GM12878 (cell line): ENCODE results near the gene PSMB9. TPM values are rescaled to one million over a fixed set of nuclear protein-coding genes. Genes with fewer than 3 reads are reported as not detected.

ENCODE experiments used
- ATAC-seq: fragments of 200-7000 bp; cut with Tn5 transposase; 3 replicates; pipeline ENCODE4 v1.9.1; 2020; ENCODE audit warnings: mild to moderate bottlenecking, moderate library complexity
- BruUV-seq: library from RNA; stranded (reverse); fragments of 400-500 nt; replicated peaks from 2 replicates; lab custom pipeline; 2021; lab: Mats Ljungman, UMichigan
- CTCF ChIA-PET: fragments of 300-600 bp; sonication (Branson Sonifier 250); formaldehyde crosslinking; extraction: SDS; loops from one replicate; lab custom pipeline; 2021; ENCODE audit warnings: inconsistent platforms; lab: Yijun Ruan, JAX
- POLR2A ChIA-PET: fragments of 350-600 bp; formaldehyde crosslinking; extraction: SDS; loops from one replicate; lab custom pipeline; 2021; ENCODE audit warnings: inconsistent platforms; lab: Charles Lee
- RAD21 ChIA-PET: fragments of 300-600 bp; sonication (Branson Sonifier 250); formaldehyde crosslinking; loops from one replicate; lab custom pipeline; 2023; ENCODE audit warnings: antibody characterized with exemption; ENCODE audit not compliant: unreplicated experiment; lab: Charles Lee
- SMC1A ChIA-PET: fragments of 300-600 bp; sonication (Branson Sonifier 250); formaldehyde crosslinking; loops from one replicate; lab custom pipeline; 2023; ENCODE audit not compliant: unreplicated experiment, uncharacterized antibody; lab: Charles Lee
- DNase-seq: peaks from one replicate; pipeline ENCODE4 v3.0.0-alpha.2; 2011; ENCODE audit warnings: low read depth, low spot score
- FAIRE-seq: peaks from 3 replicates; lab custom pipeline; 2011; peaks lifted over from hg19 to GRCh38; lab: Jason Lieb, UNC
- H2AFZ ChIP-seq: 2 replicates; pipeline ENCODE4 v1.6.0; 2011; ENCODE audit warnings: low read depth, low read length, control low read depth; ENCODE audit not compliant: control insufficient read depth
- H3K27ac ChIP-seq: 2 replicates; pipeline ENCODE4 v1.5.1; 2011; ENCODE audit warnings: control low read depth; ENCODE audit not compliant: control insufficient read depth, insufficient read depth
- H3K27me3 ChIP-seq, 2 experiments: replicated peaks in 1 of 2; 2 replicates each; pipeline versions ENCODE4 v1.6.0 to v1.6.1; 2011; ENCODE audit warnings: low read length in 1 of 2; ENCODE audit not compliant: control insufficient read depth in 2 of 2, insufficient read depth in 2 of 2
- H3K36me3 ChIP-seq, 2 experiments: 2 replicates each; pipeline ENCODE4 v1.5.1; 2011; ENCODE audit warnings: low read length in 1 of 2; ENCODE audit not compliant: control insufficient read depth in 2 of 2, insufficient read depth in 2 of 2
- H3K4me1 ChIP-seq: 2 replicates; pipeline ENCODE4 v1.6.1; 2011; ENCODE audit warnings: mild to moderate bottlenecking, low read length, moderate library complexity, mixed read lengths; ENCODE audit not compliant: control insufficient read depth, insufficient read depth
- H3K4me2 ChIP-seq: 2 replicates; pipeline ENCODE4 v1.6.0; 2011; ENCODE audit warnings: control low read depth; ENCODE audit not compliant: control insufficient read depth, insufficient read depth
- H3K4me3 ChIP-seq: fragments of 200-600 bp; sonication (generic); 2 replicates; pipeline ENCODE4 v1.5.1; 2016
- H3K79me2 ChIP-seq: 2 replicates; pipeline ENCODE4 v1.6.0; 2011; ENCODE audit warnings: low read length; ENCODE audit not compliant: control insufficient read depth, insufficient read depth
- H3K9ac ChIP-seq: 2 replicates; pipeline ENCODE4 v1.8.0; 2011; ENCODE audit warnings: low read length, control low read depth, mixed read lengths; ENCODE audit not compliant: control insufficient read depth, insufficient read depth
- H3K9me3 ChIP-seq: replicated peaks from 3 replicates; pipeline ENCODE4 v1.5.1; 2011; ENCODE audit warnings: mild to moderate bottlenecking, low read length; ENCODE audit not compliant: control insufficient read depth, insufficient read depth
- H4K20me1 ChIP-seq: 2 replicates; pipeline ENCODE4 v1.6.0; 2011; ENCODE audit not compliant: control insufficient read depth, insufficient read depth
- BRCA1 ChIP-seq: IDR thresholded peaks from 2 replicates; pipeline ENCODE4 v1.6.1; 2011; ENCODE audit warnings: low read depth, low read length, improper control_type of control experiment
- CEBPB ChIP-seq, 2 experiments: fragments of 150-350 bp in 1 of 2; IDR thresholded peaks; 2 replicates each; pipeline ENCODE4 v1.6.1; 2012 to 2014; ENCODE audit warnings: low read depth in 2 of 2, low read length in 2 of 2, borderline replicate concordance in 1 of 2, inconsistent platforms in 1 of 2
- CREM ChIP-seq: IDR thresholded peaks from 2 replicates; pipeline ENCODE4 v1.6.1; 2014; ENCODE audit warnings: antibody characterized with exemption, low read depth
- FOXK2 ChIP-seq: fragments of 450-650 bp; IDR thresholded peaks from 2 replicates; pipeline ENCODE4 v1.6.1; 2017; ENCODE audit warnings: mild to moderate bottlenecking, moderate library complexity
- MYC ChIP-seq: IDR thresholded peaks from 2 replicates; pipeline ENCODE4 v1.6.1; 2011; ENCODE audit warnings: mild to moderate bottlenecking, low read length, moderate library complexity, inconsistent platforms; ENCODE audit not compliant: insufficient read depth, insufficient replicate concordance, insufficient read length, severe bottlenecking
- NFYA ChIP-seq: IDR thresholded peaks from 2 replicates; pipeline ENCODE4 v1.6.1; 2011; ENCODE audit warnings: low read depth, mild to moderate bottlenecking, low read length, improper control_type of control experiment, borderline replicate concordance
- NRF1 ChIP-seq: conservative IDR thresholded peaks from 2 replicates; pipeline ENCODE4 v1.6.1; 2011; ENCODE audit warnings: mild to moderate bottlenecking, low read depth, low read length, improper control_type of control experiment
- SIX5 ChIP-seq: IDR thresholded peaks from 2 replicates; pipeline ENCODE4 v1.6.1; 2011; ENCODE audit warnings: mild to moderate bottlenecking, low read depth, low read length, moderate library complexity; ENCODE audit not compliant: severe bottlenecking
- TCF7 ChIP-seq: IDR thresholded peaks from 2 replicates; pipeline ENCODE4 v1.6.1; 2014; ENCODE audit warnings: antibody characterized with exemption, borderline replicate concordance
- ZSCAN29 ChIP-seq: fragments of 450-650 bp; IDR thresholded peaks from 2 replicates; pipeline ENCODE4 v1.6.1; 2017; ENCODE audit warnings: mild to moderate bottlenecking, moderate library complexity
- ZZZ3 ChIP-seq: IDR thresholded peaks from 2 replicates; pipeline ENCODE4 v1.6.1; 2011; ENCODE audit warnings: low read depth; ENCODE audit not compliant: control insufficient read depth, insufficient read length
- WGBS: methylation state at CpG from one replicate; pipeline ENCODE4 v1.1.6; 2016; ENCODE audit warnings: low lambda C conversion rate; ENCODE audit not compliant: insufficient replicate concordance, insufficient coverage; ENCODE audit errors: missing lambda C conversion rate; 5-methylcytosine and 5-hydroxymethylcytosine counted together
- in situ Hi-C: fragments of 300-500 bp; cut with MboI; formaldehyde crosslinking; loops from 9 replicates; pipeline ENCODE4 v1.14.3; 2018; ENCODE audit warnings: mixed read lengths
- intact Hi-C: fragments of 100-400 bp; cut with micrococcal nuclease; formaldehyde crosslinking; loops from one replicate; pipeline ENCODE4 v1.14.2; 2022; ENCODE audit not compliant: unreplicated experiment
- polyA plus RNA-seq, 11 experiments: library from polyadenylated mRNA; depleted of rRNA in 4 of 11; unstranded in 6 of 11; stranded (reverse) in 5 of 11; fragments of >200 nt; fragmentation: Nextera tagmentation in 4 of 11; fragmentation: Illumina TruSeq in 1 of 11; extraction: Ambion mirVana in 4 of 11; extraction: Trizol in 1 of 11; gene quantifications; 1 replicate in 1 of 11; 2 replicates in 10 of 11; pipeline versions ENCODE4 v1.2.1 to v1.2.3, GENCODE V29; 2011 to 2016; ENCODE audit warnings: inconsistent platforms in 2 of 11, missing spikeins in 2 of 11, low read depth in 1 of 11
- total RNA-seq, 4 experiments: library from RNA; depleted of rRNA in 3 of 4; stranded (reverse); fragments of >200 nt in 3 of 4; fragmentation: Illumina TruSeq in 1 of 4; extraction: Trizol in 1 of 4; gene quantifications; 2 replicates each; pipeline versions ENCODE4 v1.2.1 to v1.2.3, GENCODE V29; 2013 to 2021
- TF ChIP-seq, protein P1 (sequence below): fragments of 450-650 bp; IDR thresholded peaks from 2 replicates; pipeline ENCODE4 v1.6.1; 2017; ENCODE audit warnings: borderline replicate concordance
- TF ChIP-seq, protein P2 (sequence below): fragments of 450-650 bp; conservative IDR thresholded peaks from 2 replicates; pipeline ENCODE4 v1.6.1; 2017; ENCODE audit warnings: mild to moderate bottlenecking, moderate library complexity
- TF ChIP-seq, protein P3 (sequence below): IDR thresholded peaks from 2 replicates; pipeline ENCODE4 v1.6.1; 2011; ENCODE audit warnings: low read depth, low read length, improper control_type of control experiment, borderline replicate concordance

Gene PSMB9
- total and polyA plus RNA-seq, 10 of the 15 experiments (the other 5 are each of a cell fraction or from before 2014, with no cell fraction given): 167 to 517 (median 275) TPM

DNA sequence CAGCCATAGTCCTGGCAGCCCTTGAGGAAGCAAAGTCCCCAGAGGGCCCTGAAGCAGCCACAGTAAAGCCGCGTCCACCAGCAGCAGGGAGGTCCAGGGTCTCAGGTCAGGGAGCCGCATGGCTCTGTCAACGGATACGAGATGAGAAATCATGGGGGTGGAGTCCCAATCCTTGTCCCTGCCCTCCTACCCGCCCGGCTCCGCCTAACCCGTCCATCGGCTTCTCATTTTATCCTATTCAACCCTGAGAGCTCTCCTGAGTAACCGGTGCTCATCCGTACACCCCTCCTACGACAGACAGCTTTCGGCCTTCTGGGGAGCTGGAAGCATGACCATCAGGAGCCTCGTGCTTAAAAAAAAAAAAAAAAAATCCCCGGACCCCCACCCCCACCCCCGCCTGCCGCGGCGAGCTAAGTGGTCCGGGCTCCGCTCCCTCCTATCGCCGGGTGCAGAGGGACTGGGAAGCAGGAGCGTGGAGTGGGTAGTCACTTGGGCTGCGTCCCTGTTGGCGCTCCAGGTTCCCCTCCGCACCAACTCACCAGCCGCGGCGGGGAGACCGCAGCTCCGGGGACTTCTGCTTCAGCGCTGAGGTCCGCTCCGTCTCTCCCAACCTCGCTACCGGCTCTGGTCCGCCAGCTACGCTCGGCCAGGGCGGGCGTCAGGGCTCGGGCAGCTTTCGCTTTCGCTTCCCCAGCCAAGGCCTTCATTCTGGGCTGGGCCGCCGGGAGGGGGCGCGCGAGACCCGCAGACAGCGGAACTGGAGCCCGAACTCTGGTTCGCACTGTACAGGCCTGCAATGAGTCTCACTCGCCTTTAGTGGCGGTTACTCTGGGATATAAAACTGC is 15.7 kb upstream of the PSMB9 start, which contains the start of gene TAP2:
Gene TAP2 (minus strand): TSS at position 626 of the 845 bp plus-strand sequence. CDS start 506 bp downstream, at position 120.
- ChIA-PET SMC1A (interaction anchor here (0.6 to 6.8 kb wide), 34 partner anchors 9 to 425 kb away, joined by 3 to 226 read pairs (median 5); partner anchors contain the start of genes HLA-DMA, HLA-DOB, PSMB9 and TAP1), CTCF (interaction anchor here (0.5 to 10.7 kb wide), 61 partner anchors 11 to 678 kb away, joined by 3 to 311 read pairs (median 5); partner anchors contain the start of genes HLA-DMA, HLA-DMB, HLA-DOB and HLA-DPA1), RAD21 (interaction anchor here (0.6 to 10.5 kb wide), 37 partner anchors 11 to 587 kb away, joined by 3 to 269 read pairs (median 7); partner anchors contain the start of genes BRD2, HLA-DMA, HLA-DMB and PSMB9), POLR2A (interaction anchor here (0.5 to 10.5 kb wide), 28 partner anchors 8 to 1246 kb away, joined by 3 to 357 read pairs (median 4); partner anchors contain the start of genes HLA-DMA, HLA-DMB, HLA-DPB1 and PSMB9)
- Histone ChIP-seq H3K4me3 (peak within 1 kb of the TSS; percentile 95), H3K9me3 (no peaks in the 10 kb centered on the region; the same call in 2 of the 3 replicates), H3K4me2 (peak within 1 kb of the TSS; percentile 72), H3K36me3 (peaks cover 7 to 47% of the 10 kb centered on the region in 2 experiments), H3K4me1 (peaks cover 60% of the 10 kb centered on the region), H3K27me3 (no peaks in the 10 kb centered on the region), H3K9ac (peak within 1 kb of the TSS; percentile 87), H3K79me2 (peaks cover 55% of the 10 kb centered on the region), H3K27ac (peak within 1 kb of the TSS; percentile 75), H4K20me1 (no peaks in the 10 kb centered on the region), H2AFZ (peak within 1 kb of the TSS; percentile 85)
- DNase-seq (no peak), FAIRE-seq (peak; percentile 89), ATAC-seq (peak; percentile 85)
- under 1% methylated on average over 44 of the region's 57 CpGs for WGBS
- in situ Hi-C loops: no loop called here
- BruUV-seq: no TSS peak
- intact Hi-C loops: loop anchor here (1.0 to 2.0 kb wide), 4 partner anchors 15 to 146 kb away; partner anchors contain the start of gene TAP1
- TF ChIP-seq, protein P1, sequence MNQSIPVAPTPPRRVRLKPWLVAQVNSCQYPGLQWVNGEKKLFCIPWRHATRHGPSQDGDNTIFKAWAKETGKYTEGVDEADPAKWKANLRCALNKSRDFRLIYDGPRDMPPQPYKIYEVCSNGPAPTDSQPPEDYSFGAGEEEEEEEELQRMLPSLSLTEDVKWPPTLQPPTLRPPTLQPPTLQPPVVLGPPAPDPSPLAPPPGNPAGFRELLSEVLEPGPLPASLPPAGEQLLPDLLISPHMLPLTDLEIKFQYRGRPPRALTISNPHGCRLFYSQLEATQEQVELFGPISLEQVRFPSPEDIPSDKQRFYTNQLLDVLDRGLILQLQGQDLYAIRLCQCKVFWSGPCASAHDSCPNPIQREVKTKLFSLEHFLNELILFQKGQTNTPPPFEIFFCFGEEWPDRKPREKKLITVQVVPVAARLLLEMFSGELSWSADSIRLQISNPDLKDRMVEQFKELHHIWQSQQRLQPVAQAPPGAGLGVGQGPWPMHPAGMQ: no peak
- TF ChIP-seq MYC (no peak), NRF1 (no peak), NFYA (no peak), CREM (0 out of 2 replicates have a peak, but pooled peaks have one; percentile 24), CEBPB (IDR thresholded peaks at IDR 0.05; ENCODE audit: borderline replicate concordance in 1 of 2, low read depth in 2 of 2, low read length in 2 of 2) (no peak), TCF7 (no peak), ZSCAN29 (0 out of 2 replicates have a peak, but pooled peaks have one; percentile 19), ZZZ3 (no peak), FOXK2 (no peak), SIX5 (no peak), BRCA1 (no peak)
- TF ChIP-seq, protein P2, sequence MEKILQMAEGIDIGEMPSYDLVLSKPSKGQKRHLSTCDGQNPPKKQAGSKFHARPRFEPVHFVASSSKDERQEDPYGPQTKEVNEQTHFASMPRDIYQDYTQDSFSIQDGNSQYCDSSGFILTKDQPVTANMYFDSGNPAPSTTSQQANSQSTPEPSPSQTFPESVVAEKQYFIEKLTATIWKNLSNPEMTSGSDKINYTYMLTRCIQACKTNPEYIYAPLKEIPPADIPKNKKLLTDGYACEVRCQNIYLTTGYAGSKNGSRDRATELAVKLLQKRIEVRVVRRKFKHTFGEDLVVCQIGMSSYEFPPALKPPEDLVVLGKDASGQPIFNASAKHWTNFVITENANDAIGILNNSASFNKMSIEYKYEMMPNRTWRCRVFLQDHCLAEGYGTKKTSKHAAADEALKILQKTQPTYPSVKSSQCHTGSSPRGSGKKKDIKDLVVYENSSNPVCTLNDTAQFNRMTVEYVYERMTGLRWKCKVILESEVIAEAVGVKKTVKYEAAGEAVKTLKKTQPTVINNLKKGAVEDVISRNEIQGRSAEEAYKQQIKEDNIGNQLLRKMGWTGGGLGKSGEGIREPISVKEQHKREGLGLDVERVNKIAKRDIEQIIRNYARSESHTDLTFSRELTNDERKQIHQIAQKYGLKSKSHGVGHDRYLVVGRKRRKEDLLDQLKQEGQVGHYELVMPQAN: peak; percentile 55
- TF ChIP-seq, protein P3, sequence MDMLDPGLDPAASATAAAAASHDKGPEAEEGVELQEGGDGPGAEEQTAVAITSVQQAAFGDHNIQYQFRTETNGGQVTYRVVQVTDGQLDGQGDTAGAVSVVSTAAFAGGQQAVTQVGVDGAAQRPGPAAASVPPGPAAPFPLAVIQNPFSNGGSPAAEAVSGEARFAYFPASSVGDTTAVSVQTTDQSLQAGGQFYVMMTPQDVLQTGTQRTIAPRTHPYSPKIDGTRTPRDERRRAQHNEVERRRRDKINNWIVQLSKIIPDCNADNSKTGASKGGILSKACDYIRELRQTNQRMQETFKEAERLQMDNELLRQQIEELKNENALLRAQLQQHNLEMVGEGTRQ: no peak
